HFFc6 (cell line): ENCODE results near the gene SLC6A20. TPM values are rescaled to one million over a fixed set of nuclear protein-coding genes. Genes with fewer than 3 reads are reported as not detected.

Experiments used
- DNase-seq: peaks from one replicate; pipeline ENCODE4 v3.0.0-alpha.2; 2018
- H3K27ac Mint-ChIP-seq: 2 replicates; pipeline ENCODE4 v1.8.0; 2020; ENCODE audit warnings: mild to moderate bottlenecking, mixed read lengths
- H3K27me3 Mint-ChIP-seq: 2 replicates; pipeline ENCODE4 v1.8.0; 2021; ENCODE audit warnings: mild to moderate bottlenecking, moderate library complexity, mixed read lengths; ENCODE audit not compliant: insufficient read depth
- H3K36me3 Mint-ChIP-seq: 2 replicates; pipeline ENCODE4 v1.8.0; 2021; ENCODE audit warnings: low read depth, mixed read lengths
- H3K4me1 Mint-ChIP-seq: 2 replicates; pipeline ENCODE4 v1.8.0; 2020; ENCODE audit warnings: low read depth, mixed read lengths
- H3K4me3 Mint-ChIP-seq: 2 replicates; pipeline ENCODE4 v1.8.0; 2020; ENCODE audit warnings: mild to moderate bottlenecking, moderate library complexity, mixed read lengths
- H3K9me3 Mint-ChIP-seq: 2 replicates; pipeline ENCODE4 v1.8.0; 2020; ENCODE audit warnings: mild to moderate bottlenecking, mixed read lengths
- total RNA-seq, 6 experiments: library from RNA; stranded (reverse); fragmentation: NEBNext Ultra II Directional; extraction: Animal tissue kit (Norgen Biotek cat#: 25700); gene quantifications; 2 replicates in 1 of 6; 3 replicates in 5 of 6; pipeline ENCODE4 v1.2.3, GENCODE V29; 2021
- TF ChIP-seq, protein P1 (sequence below): fragments of 200-600 bp; sonication (generic); IDR thresholded peaks from 2 replicates; pipeline ENCODE4 v1.5.0; 2021; ENCODE audit warnings: antibody characterized with exemption, mild to moderate bottlenecking

SLC6A20 gene
- total RNA-seq, 6 experiments from 2014 or later, result not detected

DNA sequence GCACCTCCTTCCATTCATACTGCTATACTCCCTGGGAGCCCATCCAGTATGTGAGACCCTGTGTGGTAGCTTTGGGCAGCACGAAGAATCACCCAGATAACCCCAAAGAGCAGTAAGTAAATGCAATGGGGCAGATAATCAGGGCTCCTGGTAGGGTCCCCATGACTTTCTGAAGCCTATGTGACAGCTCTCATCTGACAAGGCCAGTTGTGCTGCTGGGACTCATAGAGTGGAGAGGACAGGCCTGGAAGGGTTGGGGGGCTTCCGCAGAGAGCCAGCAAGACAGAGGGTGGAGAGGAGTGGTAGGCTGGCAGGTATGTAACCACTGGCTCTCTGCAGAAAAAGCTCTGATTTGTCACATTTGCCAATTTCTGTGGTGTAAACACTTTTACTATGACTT is 3.2 kb upstream of the SLC6A20 start:
- TF ChIP-seq, protein P1, sequence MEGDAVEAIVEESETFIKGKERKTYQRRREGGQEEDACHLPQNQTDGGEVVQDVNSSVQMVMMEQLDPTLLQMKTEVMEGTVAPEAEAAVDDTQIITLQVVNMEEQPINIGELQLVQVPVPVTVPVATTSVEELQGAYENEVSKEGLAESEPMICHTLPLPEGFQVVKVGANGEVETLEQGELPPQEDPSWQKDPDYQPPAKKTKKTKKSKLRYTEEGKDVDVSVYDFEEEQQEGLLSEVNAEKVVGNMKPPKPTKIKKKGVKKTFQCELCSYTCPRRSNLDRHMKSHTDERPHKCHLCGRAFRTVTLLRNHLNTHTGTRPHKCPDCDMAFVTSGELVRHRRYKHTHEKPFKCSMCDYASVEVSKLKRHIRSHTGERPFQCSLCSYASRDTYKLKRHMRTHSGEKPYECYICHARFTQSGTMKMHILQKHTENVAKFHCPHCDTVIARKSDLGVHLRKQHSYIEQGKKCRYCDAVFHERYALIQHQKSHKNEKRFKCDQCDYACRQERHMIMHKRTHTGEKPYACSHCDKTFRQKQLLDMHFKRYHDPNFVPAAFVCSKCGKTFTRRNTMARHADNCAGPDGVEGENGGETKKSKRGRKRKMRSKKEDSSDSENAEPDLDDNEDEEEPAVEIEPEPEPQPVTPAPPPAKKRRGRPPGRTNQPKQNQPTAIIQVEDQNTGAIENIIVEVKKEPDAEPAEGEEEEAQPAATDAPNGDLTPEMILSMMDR, result no peak
- H3K36me3 Mint-ChIP-seq, result no peaks in the 10 kb centered on the region
- no peaks in the 10 kb centered on the region for H3K9me3 Mint-ChIP-seq
- DNase-seq, result no peak
- H3K27ac Mint-ChIP-seq, result no peak overlapping the region
- no peak overlapping the region for H3K4me3 Mint-ChIP-seq
- H3K4me1 Mint-ChIP-seq, result no peaks in the 10 kb centered on the region
- peaks cover 44% of the 10 kb centered on the region for H3K27me3 Mint-ChIP-seq

DNA sequence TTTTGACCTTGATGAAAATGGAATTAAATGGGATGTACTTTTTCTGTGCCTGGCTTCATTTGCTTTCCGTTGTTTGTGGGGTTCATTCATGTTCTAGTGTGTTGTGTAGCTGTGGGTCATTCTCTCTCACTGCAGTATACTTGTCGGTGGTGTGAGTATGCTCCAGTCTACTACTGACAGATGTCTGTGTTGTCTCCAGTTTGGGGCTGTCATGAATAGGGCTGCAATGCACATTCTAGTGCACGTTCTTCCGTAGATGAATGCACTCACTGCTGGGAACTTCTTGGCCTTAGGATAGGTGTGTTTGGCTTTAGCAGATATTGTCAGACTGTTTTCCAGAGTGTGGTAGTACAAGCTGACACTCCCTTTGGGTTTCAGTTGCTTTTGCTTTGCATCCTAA is 1.7 kb upstream of the SLC6A20 start:
- Mint-ChIP-seq H3K4me3 (no peak overlapping the region), H3K36me3 (no peaks in the 10 kb centered on the region), H3K9me3 (no peaks in the 10 kb centered on the region; the same call in 1 of the 2 replicates), H3K27ac (no peak overlapping the region), H3K4me1 (no peaks in the 10 kb centered on the region), H3K27me3 (peaks cover 50% of the 10 kb centered on the region)
- DNase-seq, result no peak
- TF ChIP-seq, protein P1, result no peak

DNA sequence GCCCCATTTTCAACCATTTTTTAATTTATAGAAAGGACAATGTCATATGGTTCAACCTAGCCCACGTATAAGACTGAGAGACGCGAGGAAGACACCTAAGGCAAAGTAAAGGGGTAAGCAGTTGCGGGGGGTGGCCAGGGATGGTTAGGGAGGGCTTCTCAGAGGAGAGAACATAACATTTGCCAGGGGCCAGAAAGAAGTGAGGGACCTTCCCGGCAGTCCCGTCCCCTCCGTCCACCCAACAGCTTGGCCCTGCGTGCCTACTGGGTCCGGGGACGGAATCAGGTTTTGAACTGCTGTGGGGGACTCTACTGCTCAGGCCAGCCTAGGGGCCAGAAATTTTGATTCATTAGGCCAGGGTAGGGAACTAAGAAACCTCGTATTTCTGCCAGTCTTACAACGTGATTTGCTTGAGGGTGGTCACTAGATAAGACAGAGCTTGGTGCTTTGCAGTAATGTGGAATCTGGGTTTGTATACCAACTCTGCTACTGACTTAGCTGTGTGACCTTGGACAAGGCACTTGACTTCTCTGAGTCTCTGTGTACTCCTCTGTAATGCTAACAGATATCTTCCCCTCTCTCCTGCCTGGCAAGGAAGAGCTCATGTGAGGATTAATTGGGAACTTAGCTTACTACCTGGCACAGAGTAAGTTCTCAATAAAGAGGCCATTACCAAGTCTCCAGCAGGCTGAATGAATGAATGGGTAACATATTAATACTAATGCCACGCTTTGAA is 734 bp upstream of the SLC6A20 start:
- H3K9me3 Mint-ChIP-seq, result no peaks in the 10 kb centered on the region; the same call in 1 of the 2 replicates
- H3K36me3 Mint-ChIP-seq, result no peaks in the 10 kb centered on the region
- no peak overlapping the region for H3K4me3 Mint-ChIP-seq
- peaks cover 56% of the 10 kb centered on the region for H3K27me3 Mint-ChIP-seq
- no peak for DNase-seq
- TF ChIP-seq, protein P1, result no peak
- no peak overlapping the region for H3K27ac Mint-ChIP-seq
- H3K4me1 Mint-ChIP-seq, result no peaks in the 10 kb centered on the region

DNA sequence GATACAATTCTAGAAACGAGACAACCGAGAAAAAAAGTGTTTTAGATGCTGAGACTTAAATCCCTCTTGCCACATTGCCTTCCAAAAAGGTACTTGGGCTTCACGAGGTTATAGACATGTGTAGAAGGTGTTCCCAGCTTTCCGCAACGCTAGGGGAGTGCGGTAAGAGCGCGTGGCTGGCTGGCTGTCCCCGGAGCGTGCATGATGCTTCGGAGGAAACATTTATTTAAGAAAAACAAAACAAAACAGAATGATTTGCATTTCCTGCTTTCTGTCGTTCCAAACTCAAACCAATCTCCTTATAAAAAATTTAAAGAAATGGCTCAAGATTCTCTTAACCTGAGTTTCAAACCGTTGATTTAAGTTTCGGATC is 841 bp downstream of the SLC6A20 start:
- no peaks in the 10 kb centered on the region for H3K4me1 Mint-ChIP-seq
- no peak overlapping the region for H3K27ac Mint-ChIP-seq
- no peak overlapping the region for H3K4me3 Mint-ChIP-seq
- H3K36me3 Mint-ChIP-seq, result peaks cover 1% of the 10 kb centered on the region; the same call in 1 of the 2 replicates
- TF ChIP-seq, protein P1, result no peak
- no peak for DNase-seq
- peaks cover 2% of the 10 kb centered on the region; the same call in 1 of the 2 replicates for H3K9me3 Mint-ChIP-seq
- H3K27me3 Mint-ChIP-seq, result peaks cover 70% of the 10 kb centered on the region

DNA sequence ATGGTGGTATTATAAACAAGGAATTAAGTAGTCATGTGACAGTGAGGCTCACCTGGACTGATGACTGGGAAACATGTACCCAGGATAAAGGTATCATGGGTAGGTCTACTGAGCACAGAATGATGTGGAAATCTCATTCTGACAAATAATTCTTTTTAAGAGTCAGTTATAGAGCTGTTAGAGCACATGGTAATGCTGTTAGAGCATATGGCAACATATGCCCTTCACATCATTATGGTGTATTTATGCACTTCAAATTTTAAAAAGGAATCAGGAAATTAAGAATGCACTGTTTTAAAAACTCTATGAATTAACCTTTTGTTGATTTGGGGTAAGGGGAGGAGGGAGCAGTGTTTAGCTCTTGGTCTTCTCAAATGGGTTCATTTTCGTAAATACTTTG is 1.7 kb downstream of the SLC6A20 start:
- Mint-ChIP-seq H3K4me3 (no peak overlapping the region), H3K9me3 (peaks cover 10% of the 10 kb centered on the region), H3K36me3 (peaks cover 10% of the 10 kb centered on the region), H3K4me1 (no peaks in the 10 kb centered on the region), H3K27me3 (peaks cover 75% of the 10 kb centered on the region), H3K27ac (no peak overlapping the region)
- TF ChIP-seq, protein P1, result no peak
- DNase-seq, result no peak
